Measurements from ENCODE around the gene HRC.

The HRC gene

GRCh38 chr19:49190781-49191180, 35.6 kb upstream of the HRC start:
- no peak for TF ChIP-seq CTCF (IDR thresholded peaks at IDR 0.05)

- no peak for TF ChIP-seq CTCF (IDR thresholded peaks at IDR 0.05)
These were observed 34.1 kb upstream of the HRC start for GRCh38 chr19:49189259-49189658.

GRCh38 chr19:49188626-49189200, 33.5 kb upstream of the HRC start:
- no peak for TF ChIP-seq CTCF (IDR thresholded peaks at IDR 0.05)

- TF ChIP-seq CTCF (IDR thresholded peaks at IDR 0.05) = no peak
These were observed 30.9 kb upstream of the HRC start for GRCh38 chr19:49186108-49186507.

- no peak for TF ChIP-seq CTCF (IDR thresholded peaks at IDR 0.05)
These were observed 27.7 kb upstream of the HRC start for GRCh38 chr19:49182848-49183375.

- TF ChIP-seq CTCF (IDR thresholded peaks at IDR 0.05) = no peak
These were observed 25.5 kb upstream of the HRC start for GRCh38 chr19:49180659-49181058.

- TF ChIP-seq CTCF (IDR thresholded peaks at IDR 0.05) = no peak
These were observed 18.0 kb upstream of the HRC start for GRCh38 chr19:49173198-49173597.

- no peak for TF ChIP-seq CTCF (IDR thresholded peaks at IDR 0.05)
These were observed 13.2 kb upstream of the HRC start for GRCh38 chr19:49168421-49168820.
